Activated naive CD8-positive, alpha-beta T cell (primary cell): ENCODE results near the gene SLC5A6.
A peak's percentile ranks its signal among the peaks of the same experiment; 100 is the strongest.
"Not testable (repeated sequence)": the region's sequence is repeated elsewhere in the genome, so short reads cannot be mapped to it uniquely, and the experiment has no call there.

ENCODE experiments used
- H3K27ac Mint-ChIP-seq: one replicate; pipeline ENCODE4 v1.8.0; 2021; ENCODE audit warnings: mixed read lengths
- H3K27me3 Mint-ChIP-seq: one replicate; pipeline ENCODE4 v1.8.0; 2021; ENCODE audit warnings: mixed read lengths
- H3K36me3 Mint-ChIP-seq: one replicate; pipeline ENCODE4 v1.8.0; 2021; ENCODE audit warnings: mixed read lengths
- H3K4me1 Mint-ChIP-seq: one replicate; pipeline ENCODE4 v1.8.0; 2021; ENCODE audit warnings: low read depth, mixed read lengths
- H3K4me3 Mint-ChIP-seq: one replicate; pipeline ENCODE4 v1.8.0; 2021; ENCODE audit warnings: mild to moderate bottlenecking, mixed read lengths
- H3K9me3 Mint-ChIP-seq: one replicate; pipeline ENCODE4 v1.8.0; 2021; ENCODE audit warnings: low read depth, mixed read lengths

SLC5A6 gene

GRCh38 chr2:27179344-27180000, 32.6 kb downstream of the SLC5A6 start:
- peaks cover 25% of the 10 kb centered on the region for H3K27me3 Mint-ChIP-seq

GRCh38 chr2:27178469-27178868, 33.6 kb downstream of the SLC5A6 start:
- Mint-ChIP-seq H3K27me3 (peaks cover 25% of the 10 kb centered on the region), H3K27ac (no peak overlapping the region), H3K4me1 (no peaks in the 10 kb centered on the region), H3K9me3 (no peaks in the 10 kb centered on the region), H3K4me3 (no peak overlapping the region), H3K36me3 (no peaks in the 10 kb centered on the region)

More at GRCh38 chr2:27179344-27180000, 32.6 kb downstream of the SLC5A6 start:
- Mint-ChIP-seq H3K9me3 (no peaks in the 10 kb centered on the region), H3K4me3 (no peak overlapping the region), H3K36me3 (no peaks in the 10 kb centered on the region), H3K27ac (no peak overlapping the region), H3K4me1 (no peaks in the 10 kb centered on the region)

GRCh38 chr2:27177441-27178351, 34.4 kb downstream of the SLC5A6 start:
- H3K27me3 Mint-ChIP-seq = peaks cover 25% of the 10 kb centered on the region
- no peaks in the 10 kb centered on the region for H3K36me3 Mint-ChIP-seq
- H3K9me3 Mint-ChIP-seq = no peaks in the 10 kb centered on the region
- H3K27ac Mint-ChIP-seq = no peak overlapping the region
- H3K4me1 Mint-ChIP-seq = no peaks in the 10 kb centered on the region
- H3K4me3 Mint-ChIP-seq = no peak overlapping the region

- not testable (repeated sequence) for H3K4me3 Mint-ChIP-seq, H3K4me1 Mint-ChIP-seq, H3K9me3 Mint-ChIP-seq, H3K36me3 Mint-ChIP-seq, H3K27ac Mint-ChIP-seq
- H3K27me3 Mint-ChIP-seq = peaks cover 17% of the 10 kb centered on the region
Measured at GRCh38 chr2:27175781-27176180, 36.3 kb downstream of the SLC5A6 start.

GRCh38 chr2:27175330-27175729, 36.7 kb downstream of the SLC5A6 start:
- H3K36me3 Mint-ChIP-seq = no peaks in the 10 kb centered on the region
- no peak overlapping the region for H3K4me3 Mint-ChIP-seq
- H3K9me3 Mint-ChIP-seq = no peaks in the 10 kb centered on the region
- peaks cover 2% of the 10 kb centered on the region for H3K4me1 Mint-ChIP-seq
- peaks cover 14% of the 10 kb centered on the region for H3K27me3 Mint-ChIP-seq
- no peak overlapping the region for H3K27ac Mint-ChIP-seq

- no peak overlapping the region for H3K4me3 Mint-ChIP-seq
- H3K4me1 Mint-ChIP-seq = peaks cover 4% of the 10 kb centered on the region
- no peak overlapping the region for H3K27ac Mint-ChIP-seq
- H3K9me3 Mint-ChIP-seq = no peaks in the 10 kb centered on the region
- H3K27me3 Mint-ChIP-seq = peaks cover 12% of the 10 kb centered on the region
- no peaks in the 10 kb centered on the region for H3K36me3 Mint-ChIP-seq
Measured at GRCh38 chr2:27174638-27175037, 37.4 kb downstream of the SLC5A6 start.

GRCh38 chr2:27171351-27171848, 40.7 kb downstream of the SLC5A6 start:
- H3K4me3 Mint-ChIP-seq = no peak overlapping the region
- H3K9me3 Mint-ChIP-seq = no peaks in the 10 kb centered on the region
- H3K4me1 Mint-ChIP-seq = peaks cover 4% of the 10 kb centered on the region
- no peaks in the 10 kb centered on the region for H3K36me3 Mint-ChIP-seq
- H3K27ac Mint-ChIP-seq = no peak overlapping the region
- peaks cover under 1% of the 10 kb centered on the region for H3K27me3 Mint-ChIP-seq

GRCh38 chr2:27170581-27171337, 41.3 kb downstream of the SLC5A6 start:
- H3K4me1 Mint-ChIP-seq = peaks cover 4% of the 10 kb centered on the region
- H3K27ac Mint-ChIP-seq = no peak overlapping the region
- no peaks in the 10 kb centered on the region for H3K27me3 Mint-ChIP-seq
- H3K9me3 Mint-ChIP-seq = no peaks in the 10 kb centered on the region
- no peaks in the 10 kb centered on the region for H3K36me3 Mint-ChIP-seq
- peak overlapping the region; percentile 46 for H3K4me3 Mint-ChIP-seq

- Mint-ChIP-seq H3K27me3 (no peaks in the 10 kb centered on the region), H3K9me3 (no peaks in the 10 kb centered on the region), H3K4me1 (peaks cover 2% of the 10 kb centered on the region), H3K27ac (no peak overlapping the region), H3K36me3 (no peaks in the 10 kb centered on the region), H3K4me3 (no peak overlapping the region)
Measured at GRCh38 chr2:27164960-27165763, 46.9 kb downstream of the SLC5A6 start.

GRCh38 chr2:27162151-27163121, 49.6 kb downstream of the SLC5A6 start:
- Mint-ChIP-seq H3K27me3 (no peaks in the 10 kb centered on the region), H3K36me3 (no peaks in the 10 kb centered on the region), H3K27ac (no peak overlapping the region), H3K9me3 (no peaks in the 10 kb centered on the region), H3K4me3 (no peak overlapping the region), H3K4me1 (no peaks in the 10 kb centered on the region)

- no peaks in the 10 kb centered on the region for H3K36me3 Mint-ChIP-seq
- no peak overlapping the region for H3K4me3 Mint-ChIP-seq
- no peaks in the 10 kb centered on the region for H3K4me1 Mint-ChIP-seq
- no peak overlapping the region for H3K27ac Mint-ChIP-seq
- no peaks in the 10 kb centered on the region for H3K9me3 Mint-ChIP-seq
- no peaks in the 10 kb centered on the region for H3K27me3 Mint-ChIP-seq
Measured at GRCh38 chr2:27160191-27160590, 51.9 kb downstream of the SLC5A6 start.

- H3K4me3 Mint-ChIP-seq = no peak overlapping the region
- no peaks in the 10 kb centered on the region for H3K27me3 Mint-ChIP-seq
- no peak overlapping the region for H3K27ac Mint-ChIP-seq
- no peaks in the 10 kb centered on the region for H3K36me3 Mint-ChIP-seq
- H3K4me1 Mint-ChIP-seq = no peaks in the 10 kb centered on the region
- no peaks in the 10 kb centered on the region for H3K9me3 Mint-ChIP-seq
Measured at GRCh38 chr2:27159271-27159670, 52.8 kb downstream of the SLC5A6 start.

GRCh38 chr2:27158468-27158867, 53.6 kb downstream of the SLC5A6 start:
- no peaks in the 10 kb centered on the region for H3K27me3 Mint-ChIP-seq
- no peaks in the 10 kb centered on the region for H3K4me1 Mint-ChIP-seq
- H3K9me3 Mint-ChIP-seq = no peaks in the 10 kb centered on the region
- H3K27ac Mint-ChIP-seq = no peak overlapping the region
- H3K4me3 Mint-ChIP-seq = no peak overlapping the region
- H3K36me3 Mint-ChIP-seq = no peaks in the 10 kb centered on the region
